C4-2B (cell line): ENCODE data around the gene SARM1.

ENCODE experiments used
- H3K27ac ChIP-seq: fragments of 450-650 bp; 2 replicates; pipeline ENCODE4 v1.5.1; 2017
- CTCF ChIP-seq: fragments of 450-650 bp; conservative IDR thresholded peaks from 2 replicates; pipeline ENCODE4 v1.5.1; 2017; ENCODE audit warnings: mild to moderate bottlenecking
- ZFX ChIP-seq: fragments of 450-650 bp; IDR thresholded peaks from 2 replicates; pipeline ENCODE4 v1.6.1; 2017

SARM1 gene

GRCh38 chr17:28363776-28364650 lies 7.5 kb upstream of the SARM1 start:
- no peak for TF ChIP-seq ZFX
- no peak for TF ChIP-seq CTCF
- H3K27ac ChIP-seq, result no peak overlapping the region

GRCh38 chr17:28364665-28365363 lies 6.7 kb upstream of the SARM1 start, which contains the start of gene SEBOX:
SEBOX (minus strand) TSS chr17:28365199; CDS start chr17:28365151, 48 bp downstream.
- no peak within 1 kb of the TSS for H3K27ac ChIP-seq
- TF ChIP-seq ZFX (no peak), CTCF (no peak)

GRCh38 chr17:28365487-28365886 lies 6.0 kb upstream of the SARM1 start:
- H3K27ac ChIP-seq, result no peak overlapping the region
- no peak for TF ChIP-seq ZFX
- no peak for TF ChIP-seq CTCF

- no peak overlapping the region for H3K27ac ChIP-seq
- TF ChIP-seq CTCF, result no peak
- TF ChIP-seq ZFX, result no peak
Observed at GRCh38 chr17:28366605-28367004, 4.9 kb upstream of the SARM1 start.

GRCh38 chr17:28367641-28368305 lies 3.7 kb upstream of the SARM1 start:
- H3K27ac ChIP-seq, result no peak overlapping the region

GRCh38 chr17:28368306-28368831 lies 3.1 kb upstream of the SARM1 start:
- H3K27ac ChIP-seq, result no peak overlapping the region
- no peak for TF ChIP-seq CTCF
- no peak for TF ChIP-seq ZFX

More at GRCh38 chr17:28367641-28368305, 3.7 kb upstream of the SARM1 start:
- TF ChIP-seq CTCF (no peak), ZFX (no peak)
